ENCODE results near the gene WDR19.
"Not testable (repeated sequence)": the region's sequence is repeated elsewhere in the genome, so short reads cannot be mapped to it uniquely, and the experiment has no call there.

The WDR19 gene

GRCh38 chr4:39166177-39166576 is 16.2 kb upstream of the WDR19 start:
- TF ChIP-seq ZFX (IDR thresholded peaks at IDR 0.05; ENCODE audit: borderline replicate concordance) = no peak
- TF ChIP-seq CTCF (IDR thresholded peaks at IDR 0.05) = no peak

GRCh38 chr4:39166669-39167068 is 15.7 kb upstream of the WDR19 start:
- TF ChIP-seq CTCF (IDR thresholded peaks at IDR 0.05) = no peak
- TF ChIP-seq ZFX (IDR thresholded peaks at IDR 0.05; ENCODE audit: borderline replicate concordance) = no peak
- no peak overlapping the region for H3K27ac ChIP-seq

More at GRCh38 chr4:39166177-39166576, 16.2 kb upstream of the WDR19 start:
- H3K27ac ChIP-seq = no peak overlapping the region

GRCh38 chr4:39169426-39169825 is 12.9 kb upstream of the WDR19 start:
- TF ChIP-seq ZFX (IDR thresholded peaks at IDR 0.05; ENCODE audit: borderline replicate concordance) = no peak
- TF ChIP-seq CTCF (IDR thresholded peaks at IDR 0.05) = no peak

GRCh38 chr4:39170301-39170700 is 12.0 kb upstream of the WDR19 start:
- no peak overlapping the region for H3K27ac ChIP-seq
- TF ChIP-seq CTCF (IDR thresholded peaks at IDR 0.05) (no peak), ZFX (IDR thresholded peaks at IDR 0.05; ENCODE audit: borderline replicate concordance) (no peak)

More at GRCh38 chr4:39169426-39169825, 12.9 kb upstream of the WDR19 start:
- H3K27ac ChIP-seq = no peak overlapping the region

- TF ChIP-seq CTCF (IDR thresholded peaks at IDR 0.05) (no peak), ZFX (IDR thresholded peaks at IDR 0.05; ENCODE audit: borderline replicate concordance) (no peak)
These were observed 3.6 kb upstream of the WDR19 start for GRCh38 chr4:39178706-39179105.

GRCh38 chr4:39179681-39180080 is 2.6 kb upstream of the WDR19 start:
- no peak overlapping the region for H3K27ac ChIP-seq
- no peak for TF ChIP-seq CTCF (IDR thresholded peaks at IDR 0.05)
- no peak for TF ChIP-seq ZFX (IDR thresholded peaks at IDR 0.05; ENCODE audit: borderline replicate concordance)

More at GRCh38 chr4:39178706-39179105, 3.6 kb upstream of the WDR19 start:
- H3K27ac ChIP-seq = no peak overlapping the region

- not testable (repeated sequence) for H3K27ac ChIP-seq
These were observed 1.7 kb upstream of the WDR19 start for GRCh38 chr4:39180629-39181028.

GRCh38 chr4:39181520-39181904 is 817 bp upstream of the WDR19 start:
- TF ChIP-seq CTCF (IDR thresholded peaks at IDR 0.05) (no peak), ZFX (IDR thresholded peaks at IDR 0.05; ENCODE audit: borderline replicate concordance) (no peak)
- H3K27ac ChIP-seq = peak overlapping the region; percentile 53

Data from 22Rv1 (cell line).